ENCODE results near the gene FAM199X. TPM values are rescaled to one million over a fixed set of nuclear protein-coding genes. Genes with fewer than 3 reads are reported as not detected.

The FAM199X gene
- total and polyA plus RNA-seq, 2 of the 8 experiments (the other 6 are each of a cell fraction or from before 2014, with no cell fraction given), result 3.1 to 14.9 TPM

- TF ChIP-seq, protein P1, sequence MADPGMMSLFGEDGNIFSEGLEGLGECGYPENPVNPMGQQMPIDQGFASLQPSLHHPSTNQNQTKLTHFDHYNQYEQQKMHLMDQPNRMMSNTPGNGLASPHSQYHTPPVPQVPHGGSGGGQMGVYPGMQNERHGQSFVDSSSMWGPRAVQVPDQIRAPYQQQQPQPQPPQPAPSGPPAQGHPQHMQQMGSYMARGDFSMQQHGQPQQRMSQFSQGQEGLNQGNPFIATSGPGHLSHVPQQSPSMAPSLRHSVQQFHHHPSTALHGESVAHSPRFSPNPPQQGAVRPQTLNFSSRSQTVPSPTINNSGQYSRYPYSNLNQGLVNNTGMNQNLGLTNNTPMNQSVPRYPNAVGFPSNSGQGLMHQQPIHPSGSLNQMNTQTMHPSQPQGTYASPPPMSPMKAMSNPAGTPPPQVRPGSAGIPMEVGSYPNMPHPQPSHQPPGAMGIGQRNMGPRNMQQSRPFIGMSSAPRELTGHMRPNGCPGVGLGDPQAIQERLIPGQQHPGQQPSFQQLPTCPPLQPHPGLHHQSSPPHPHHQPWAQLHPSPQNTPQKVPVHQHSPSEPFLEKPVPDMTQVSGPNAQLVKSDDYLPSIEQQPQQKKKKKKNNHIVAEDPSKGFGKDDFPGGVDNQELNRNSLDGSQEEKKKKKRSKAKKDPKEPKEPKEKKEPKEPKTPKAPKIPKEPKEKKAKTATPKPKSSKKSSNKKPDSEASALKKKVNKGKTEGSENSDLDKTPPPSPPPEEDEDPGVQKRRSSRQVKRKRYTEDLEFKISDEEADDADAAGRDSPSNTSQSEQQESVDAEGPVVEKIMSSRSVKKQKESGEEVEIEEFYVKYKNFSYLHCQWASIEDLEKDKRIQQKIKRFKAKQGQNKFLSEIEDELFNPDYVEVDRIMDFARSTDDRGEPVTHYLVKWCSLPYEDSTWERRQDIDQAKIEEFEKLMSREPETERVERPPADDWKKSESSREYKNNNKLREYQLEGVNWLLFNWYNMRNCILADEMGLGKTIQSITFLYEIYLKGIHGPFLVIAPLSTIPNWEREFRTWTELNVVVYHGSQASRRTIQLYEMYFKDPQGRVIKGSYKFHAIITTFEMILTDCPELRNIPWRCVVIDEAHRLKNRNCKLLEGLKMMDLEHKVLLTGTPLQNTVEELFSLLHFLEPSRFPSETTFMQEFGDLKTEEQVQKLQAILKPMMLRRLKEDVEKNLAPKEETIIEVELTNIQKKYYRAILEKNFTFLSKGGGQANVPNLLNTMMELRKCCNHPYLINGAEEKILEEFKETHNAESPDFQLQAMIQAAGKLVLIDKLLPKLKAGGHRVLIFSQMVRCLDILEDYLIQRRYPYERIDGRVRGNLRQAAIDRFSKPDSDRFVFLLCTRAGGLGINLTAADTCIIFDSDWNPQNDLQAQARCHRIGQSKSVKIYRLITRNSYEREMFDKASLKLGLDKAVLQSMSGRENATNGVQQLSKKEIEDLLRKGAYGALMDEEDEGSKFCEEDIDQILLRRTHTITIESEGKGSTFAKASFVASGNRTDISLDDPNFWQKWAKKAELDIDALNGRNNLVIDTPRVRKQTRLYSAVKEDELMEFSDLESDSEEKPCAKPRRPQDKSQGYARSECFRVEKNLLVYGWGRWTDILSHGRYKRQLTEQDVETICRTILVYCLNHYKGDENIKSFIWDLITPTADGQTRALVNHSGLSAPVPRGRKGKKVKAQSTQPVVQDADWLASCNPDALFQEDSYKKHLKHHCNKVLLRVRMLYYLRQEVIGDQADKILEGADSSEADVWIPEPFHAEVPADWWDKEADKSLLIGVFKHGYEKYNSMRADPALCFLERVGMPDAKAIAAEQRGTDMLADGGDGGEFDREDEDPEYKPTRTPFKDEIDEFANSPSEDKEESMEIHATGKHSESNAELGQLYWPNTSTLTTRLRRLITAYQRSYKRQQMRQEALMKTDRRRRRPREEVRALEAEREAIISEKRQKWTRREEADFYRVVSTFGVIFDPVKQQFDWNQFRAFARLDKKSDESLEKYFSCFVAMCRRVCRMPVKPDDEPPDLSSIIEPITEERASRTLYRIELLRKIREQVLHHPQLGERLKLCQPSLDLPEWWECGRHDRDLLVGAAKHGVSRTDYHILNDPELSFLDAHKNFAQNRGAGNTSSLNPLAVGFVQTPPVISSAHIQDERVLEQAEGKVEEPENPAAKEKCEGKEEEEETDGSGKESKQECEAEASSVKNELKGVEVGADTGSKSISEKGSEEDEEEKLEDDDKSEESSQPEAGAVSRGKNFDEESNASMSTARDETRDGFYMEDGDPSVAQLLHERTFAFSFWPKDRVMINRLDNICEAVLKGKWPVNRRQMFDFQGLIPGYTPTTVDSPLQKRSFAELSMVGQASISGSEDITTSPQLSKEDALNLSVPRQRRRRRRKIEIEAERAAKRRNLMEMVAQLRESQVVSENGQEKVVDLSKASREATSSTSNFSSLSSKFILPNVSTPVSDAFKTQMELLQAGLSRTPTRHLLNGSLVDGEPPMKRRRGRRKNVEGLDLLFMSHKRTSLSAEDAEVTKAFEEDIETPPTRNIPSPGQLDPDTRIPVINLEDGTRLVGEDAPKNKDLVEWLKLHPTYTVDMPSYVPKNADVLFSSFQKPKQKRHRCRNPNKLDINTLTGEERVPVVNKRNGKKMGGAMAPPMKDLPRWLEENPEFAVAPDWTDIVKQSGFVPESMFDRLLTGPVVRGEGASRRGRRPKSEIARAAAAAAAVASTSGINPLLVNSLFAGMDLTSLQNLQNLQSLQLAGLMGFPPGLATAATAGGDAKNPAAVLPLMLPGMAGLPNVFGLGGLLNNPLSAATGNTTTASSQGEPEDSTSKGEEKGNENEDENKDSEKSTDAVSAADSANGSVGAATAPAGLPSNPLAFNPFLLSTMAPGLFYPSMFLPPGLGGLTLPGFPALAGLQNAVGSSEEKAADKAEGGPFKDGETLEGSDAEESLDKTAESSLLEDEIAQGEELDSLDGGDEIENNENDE (IDR thresholded peaks at IDR 0.05; ENCODE audit: insufficient replicate concordance, low read length), result no peak
- TF ChIP-seq ZNF274 (IDR thresholded peaks at IDR 0.05; ENCODE audit: borderline replicate concordance, extremely low read depth, low read length), result no peak
- TF ChIP-seq JUND (IDR thresholded peaks at IDR 0.05; ENCODE audit: low read length), result no peak
- no peak for TF ChIP-seq JUN (IDR thresholded peaks at IDR 0.05; ENCODE audit: low read depth, low read length)
- TF ChIP-seq RBBP5 (IDR thresholded peaks at IDR 0.05; ENCODE audit: borderline replicate concordance, low read depth, low read length), result no peak
- no peak for TF ChIP-seq RFX5 (IDR thresholded peaks at IDR 0.05; ENCODE audit: borderline replicate concordance, low read depth, low read length)
Measured at GRCh38 chrX:104168127-104168526, 1.9 kb downstream of the FAM199X start (continued).

Measured in H1 (cell line).